Neural crest cell (in vitro differentiated cells): ENCODE measurements around the gene PLAAT2. TPM values are rescaled to one million over a fixed set of nuclear protein-coding genes. Genes with fewer than 3 reads are reported as not detected.
"Not testable (repeated sequence)": the region's sequence is repeated elsewhere in the genome, so short reads cannot be mapped to it uniquely, and the experiment has no call there.

Source experiments
- DNase-seq: peaks from one replicate; pipeline ENCODE4 v3.0.0; 2021; ENCODE audit warnings: low read depth, mixed read lengths, low spot score
- H3K27ac Mint-ChIP-seq: one replicate; pipeline ENCODE4 v1.8.0; 2021; ENCODE audit warnings: mild to moderate bottlenecking, mixed read lengths; ENCODE audit not compliant: unreplicated experiment
- H3K27me3 Mint-ChIP-seq: 2 replicates; pipeline ENCODE4 v1.8.0; 2021; ENCODE audit warnings: low read depth, mild to moderate bottlenecking, mixed read lengths
- H3K36me3 Mint-ChIP-seq: 2 replicates; pipeline ENCODE4 v1.8.0; 2021; ENCODE audit warnings: low read depth, mild to moderate bottlenecking, mixed read lengths
- H3K4me1 Mint-ChIP-seq: 2 replicates; pipeline ENCODE4 v1.8.0; 2021; ENCODE audit warnings: mixed read lengths
- H3K4me3 Mint-ChIP-seq: one replicate; pipeline ENCODE4 v1.8.0; 2021; ENCODE audit warnings: mild to moderate bottlenecking, mixed read lengths
- H3K9me3 Mint-ChIP-seq: 2 replicates; pipeline ENCODE4 v1.8.0; 2021; ENCODE audit warnings: mixed read lengths
- CTCF ChIP-seq: fragments of 200-600 bp; sonication (generic); conservative IDR thresholded peaks from 2 replicates; pipeline ENCODE4 v1.5.0; 2021; ENCODE audit warnings: antibody characterized with exemption, mild to moderate bottlenecking
- total RNA-seq: library from RNA; stranded (reverse); gene quantifications from 2 replicates; pipeline ENCODE4 v1.2.1, GENCODE V29; 2021

Gene PLAAT2
- total RNA-seq, 1 donor from 2014 or later = not detected

GRCh38 chr11:63553759-63554158 lies 9.4 kb downstream of the PLAAT2 start:
- no peaks in the 10 kb centered on the region for H3K9me3 Mint-ChIP-seq
- H3K4me3 Mint-ChIP-seq = no peak overlapping the region
- peaks cover 5% of the 10 kb centered on the region for H3K27me3 Mint-ChIP-seq
- H3K4me1 Mint-ChIP-seq = peaks cover 20% of the 10 kb centered on the region
- H3K36me3 Mint-ChIP-seq = no peaks in the 10 kb centered on the region
- DNase-seq = no peak
- TF ChIP-seq CTCF = no peak
- H3K27ac Mint-ChIP-seq = no peak overlapping the region

GRCh38 chr11:63552921-63553320 lies 10.3 kb downstream of the PLAAT2 start:
- H3K27me3 Mint-ChIP-seq = peaks cover 5% of the 10 kb centered on the region
- DNase-seq = no peak
- H3K27ac Mint-ChIP-seq = no peak overlapping the region
- H3K4me3 Mint-ChIP-seq = no peak overlapping the region
- peaks cover 20% of the 10 kb centered on the region for H3K4me1 Mint-ChIP-seq
- no peaks in the 10 kb centered on the region for H3K36me3 Mint-ChIP-seq
- H3K9me3 Mint-ChIP-seq = no peaks in the 10 kb centered on the region
- no peak for TF ChIP-seq CTCF

GRCh38 chr11:63551889-63552266 lies 11.3 kb downstream of the PLAAT2 start:
- peaks cover 5% of the 10 kb centered on the region for H3K27me3 Mint-ChIP-seq
- TF ChIP-seq CTCF = no peak
- DNase-seq = no peak
- H3K36me3 Mint-ChIP-seq = no peaks in the 10 kb centered on the region
- H3K4me1 Mint-ChIP-seq = peaks cover 20% of the 10 kb centered on the region
- no peak overlapping the region for H3K4me3 Mint-ChIP-seq
- no peak overlapping the region for H3K27ac Mint-ChIP-seq
- no peaks in the 10 kb centered on the region for H3K9me3 Mint-ChIP-seq

GRCh38 chr11:63551091-63551888 lies 11.9 kb downstream of the PLAAT2 start:
- H3K9me3 Mint-ChIP-seq = no peaks in the 10 kb centered on the region
- H3K4me3 Mint-ChIP-seq = no peak overlapping the region
- peaks cover 5% of the 10 kb centered on the region for H3K27me3 Mint-ChIP-seq
- H3K36me3 Mint-ChIP-seq = no peaks in the 10 kb centered on the region
- TF ChIP-seq CTCF = no peak
- peak overlapping the region; percentile 24 for H3K27ac Mint-ChIP-seq
- peaks cover 20% of the 10 kb centered on the region for H3K4me1 Mint-ChIP-seq
- DNase-seq = no peak

- H3K4me1 Mint-ChIP-seq = peaks cover 20% of the 10 kb centered on the region
- not testable (repeated sequence) for H3K27ac Mint-ChIP-seq, H3K27me3 Mint-ChIP-seq, H3K36me3 Mint-ChIP-seq, H3K9me3 Mint-ChIP-seq, H3K4me3 Mint-ChIP-seq, DNase-seq
Observed at GRCh38 chr11:63550156-63550700, 13.0 kb downstream of the PLAAT2 start.

- peak overlapping the region; percentile 81 for H3K27ac Mint-ChIP-seq
- no peak for DNase-seq
Observed at GRCh38 chr11:63549411-63549810, 13.8 kb downstream of the PLAAT2 start.

More at GRCh38 chr11:63549411-63549810, 13.8 kb downstream of the PLAAT2 start:
- Mint-ChIP-seq H3K9me3 (no peaks in the 10 kb centered on the region), H3K27me3 (no peaks in the 10 kb centered on the region), H3K36me3 (no peaks in the 10 kb centered on the region), H3K4me3 (no peak overlapping the region), H3K4me1 (peaks cover 14% of the 10 kb centered on the region)
- TF ChIP-seq CTCF = no peak
